ENCODE measurements around the gene TBC1D8. TPM values are rescaled to one million over a fixed set of nuclear protein-coding genes. Genes with fewer than 3 reads are reported as not detected.

Gene TBC1D8
- total and polyA plus RNA-seq, 2 of the 13 experiments (the other 11 are each of a cell fraction or from before 2014, with no cell fraction given): 45.1 to 95.4 TPM

GRCh38 chr2:100964681-100965169 is 186.5 kb downstream of the TBC1D8 start:
- in situ Hi-C loops (cut with HindIII; ENCODE audit: extremely low pct_ligation_motif_present, low pct_unique_long_range_greater_than_20kb) (no loop called here), intact Hi-C loops (cut with micrococcal nuclease; ENCODE audit: unreplicated experiment) (no loop called here)
- no peak for DNase-seq (ENCODE audit: low spot score)
- Histone ChIP-seq H3K4me1 (ENCODE audit: insufficient read depth, low read length) (no peaks in the 10 kb centered on the region), H3K4me2 (ENCODE audit: low read depth, low read length) (no peak overlapping the region), H3K36me3 (replicated peaks in 1 of 2; ENCODE audit: control insufficient read depth in 1 of 2, insufficient read depth in 2 of 2, low read length in 2 of 2) (peaks cover 22 to 55% of the 10 kb centered on the region in 2 experiments), H3K9me3 (ENCODE audit: low read length) (no peaks in the 10 kb centered on the region), H3K9ac (ENCODE audit: insufficient read depth, low read depth, low read length) (no peak overlapping the region), H3K4me3 (replicated peaks in 1 of 3; ENCODE audit: insufficient read depth in 1 of 3, low read depth in 2 of 3, low read length in 3 of 3) (no peak overlapping the region), H3K27ac (ENCODE audit: extremely low read length, insufficient read depth, low read length) (no peak overlapping the region), H4K20me1 (ENCODE audit: insufficient read depth, low read length) (no peaks in the 10 kb centered on the region), H3K27me3 (ENCODE audit: control insufficient read depth in 1 of 2, insufficient read depth in 2 of 2, low read length in 2 of 2) (no peaks in the 10 kb centered on the region), H2AFZ (ENCODE audit: low read length) (no peak overlapping the region), H3K79me2 (ENCODE audit: insufficient read depth, low read length) (no peaks in the 10 kb centered on the region)
- ChIA-PET CTCF (ENCODE audit: low intra/inter-chr PET ratio, low total read pairs) (no interaction called here), POLR2A (no interaction called here)
- 87% methylated on average over 11 of the region's 11 CpGs for WGBS (ENCODE audit: low lambda C conversion rate)
- no peak for FAIRE-seq
- ATAC-seq: no peak
- BruUV-seq (replicated peaks): no TSS peak
- TF ChIP-seq ZBTB20 (CRISPR knock-in tag; IDR thresholded peaks at IDR 0.05; ENCODE audit: borderline replicate concordance, low read depth) (no peak), ZBTB43 (CRISPR knock-in tag; conservative IDR thresholded peaks at IDR 0.05) (no peak), SETDB1 (CRISPR knock-in tag; IDR thresholded peaks at IDR 0.05; ENCODE audit: borderline replicate concordance) (no peak), ZNF598 (CRISPR knock-in tag; IDR thresholded peaks at IDR 0.05; ENCODE audit: borderline replicate concordance) (no peak)

GRCh38 chr2:100964222-100964621 is 187.0 kb downstream of the TBC1D8 start:
- no peak overlapping the region for H3K9ac ChIP-seq (ENCODE audit: insufficient read depth, low read depth, low read length)
- H3K4me2 ChIP-seq (ENCODE audit: low read depth, low read length): no peak overlapping the region
- H3K4me3 ChIP-seq (replicated peaks in 1 of 3; ENCODE audit: insufficient read depth in 1 of 3, low read depth in 2 of 3, low read length in 3 of 3): no peak overlapping the region
- H3K9me3 ChIP-seq (ENCODE audit: low read length): no peaks in the 10 kb centered on the region
- ATAC-seq (no peak), DNase-seq (ENCODE audit: low spot score) (no peak), FAIRE-seq (no peak)
- WGBS (ENCODE audit: low lambda C conversion rate): 89% methylated on average over 12 of the region's 12 CpGs
- no peaks in the 10 kb centered on the region for H3K79me2 ChIP-seq (ENCODE audit: insufficient read depth, low read length)
- TF ChIP-seq SALL1 (CRISPR knock-in tag; IDR thresholded peaks at IDR 0.05): no peak
- no peak for TF ChIP-seq ZFYVE20 (CRISPR knock-in tag; IDR thresholded peaks at IDR 0.05; ENCODE audit: borderline replicate concordance, low read depth)
- TF ChIP-seq ZZZ3 (CRISPR knock-in tag; IDR thresholded peaks at IDR 0.05; ENCODE audit: borderline replicate concordance): no peak
- no peak for TF ChIP-seq NFE2L1 (CRISPR knock-in tag; IDR thresholded peaks at IDR 0.05; ENCODE audit: borderline replicate concordance)
- no peak for TF ChIP-seq ETV5 (CRISPR knock-in tag; IDR thresholded peaks at IDR 0.05; ENCODE audit: borderline replicate concordance)
- peak; percentile 41 for TF ChIP-seq RBM22 (optimal IDR thresholded peaks at IDR 0.05; ENCODE audit: low read length)
- H3K27me3 ChIP-seq (ENCODE audit: control insufficient read depth in 1 of 2, insufficient read depth in 2 of 2, low read length in 2 of 2): no peaks in the 10 kb centered on the region
- intact Hi-C loops (cut with micrococcal nuclease; ENCODE audit: unreplicated experiment): no loop called here
- H4K20me1 ChIP-seq (ENCODE audit: insufficient read depth, low read length): no peaks in the 10 kb centered on the region
- BruUV-seq (replicated peaks): no TSS peak
- ChIA-PET CTCF (ENCODE audit: low intra/inter-chr PET ratio, low total read pairs) (no interaction called here), POLR2A (no interaction called here)
- no peak overlapping the region for H2AFZ ChIP-seq (ENCODE audit: low read length)
- in situ Hi-C loops (cut with HindIII; ENCODE audit: extremely low pct_ligation_motif_present, low pct_unique_long_range_greater_than_20kb): no loop called here
- peaks cover 22 to 50% of the 10 kb centered on the region in 2 experiments for H3K36me3 ChIP-seq (replicated peaks in 1 of 2; ENCODE audit: control insufficient read depth in 1 of 2, insufficient read depth in 2 of 2, low read length in 2 of 2)
- no peaks in the 10 kb centered on the region for H3K4me1 ChIP-seq (ENCODE audit: insufficient read depth, low read length)
- no peak overlapping the region for H3K27ac ChIP-seq (ENCODE audit: extremely low read length, insufficient read depth, low read length)

Data from HepG2 (cell line).